ENCODE results near the gene TIGAR. TPM values are rescaled to one million over a fixed set of nuclear protein-coding genes. Genes with fewer than 3 reads are reported as not detected.

The TIGAR gene
- total RNA-seq, 1 donor from 2014 or later: 18.1 TPM

GRCh38 chr12:4324366-4324765, 3.4 kb downstream of the TIGAR start:
- no peak for TF ChIP-seq CTCF (IDR thresholded peaks at IDR 0.05)
- TF ChIP-seq EZH2 (IDR thresholded peaks at IDR 0.05): no peak
- TF ChIP-seq EZH2phosphoT487 (IDR thresholded peaks at IDR 0.05): no peak
- H3K79me2 ChIP-seq (ENCODE audit: low read depth): peaks cover 73% of the 10 kb centered on the region
- DNase-seq (ENCODE audit: low spot score): no peak
- no peaks in the 10 kb centered on the region for H3K36me3 ChIP-seq
- Mint-ChIP-seq H3K9me3 (no peaks in the 10 kb centered on the region), H3K4me1 (peaks cover 14% of the 10 kb centered on the region), H3K27me3 (ENCODE audit: insufficient read depth, low read depth) (no peaks in the 10 kb centered on the region), H3K27ac (no peak overlapping the region), H3K4me3 (no peak overlapping the region), H3K36me3 (peaks cover 5% of the 10 kb centered on the region)
- H3K4me2 ChIP-seq: no peak overlapping the region
- H3K4me3 ChIP-seq: no peak overlapping the region
- no peak overlapping the region for H2AFZ ChIP-seq (replicated peaks)
- no peaks in the 10 kb centered on the region for H4K20me1 ChIP-seq (ENCODE audit: low read depth)
- H3K9ac ChIP-seq: no peak overlapping the region
- H3F3A ChIP-seq (ENCODE audit: low read depth): peaks cover 6% of the 10 kb centered on the region
- H3K9me3 ChIP-seq (ENCODE audit: low read depth): no peaks in the 10 kb centered on the region
- peaks cover 4% of the 10 kb centered on the region for H3K4me1 ChIP-seq
- H3K27me3 ChIP-seq: peaks cover under 1% of the 10 kb centered on the region
- no peak overlapping the region for H3K27ac ChIP-seq

GRCh38 chr12:4325966-4326365, 5.0 kb downstream of the TIGAR start:
- Mint-ChIP-seq H3K27me3 (ENCODE audit: insufficient read depth, low read depth) (no peaks in the 10 kb centered on the region), H3K36me3 (peaks cover 8% of the 10 kb centered on the region), H3K27ac (no peak overlapping the region), H3K4me3 (no peak overlapping the region), H3K9me3 (no peaks in the 10 kb centered on the region), H3K4me1 (peaks cover 11% of the 10 kb centered on the region)
- H3K4me3 ChIP-seq: no peak overlapping the region
- H3K9me3 ChIP-seq (ENCODE audit: low read depth): no peaks in the 10 kb centered on the region
- no peaks in the 10 kb centered on the region for H3F3A ChIP-seq (ENCODE audit: low read depth)
- no peaks in the 10 kb centered on the region for H3K4me1 ChIP-seq
- no peaks in the 10 kb centered on the region for H3K27me3 ChIP-seq
- H3K27ac ChIP-seq: no peak overlapping the region
- H3K36me3 ChIP-seq: no peaks in the 10 kb centered on the region
- no peak overlapping the region for H2AFZ ChIP-seq (replicated peaks)
- no peak for TF ChIP-seq CTCF (IDR thresholded peaks at IDR 0.05)
- no peak overlapping the region for H3K4me2 ChIP-seq
- no peak for DNase-seq (ENCODE audit: low spot score)
- H4K20me1 ChIP-seq (ENCODE audit: low read depth): no peaks in the 10 kb centered on the region
- H3K9ac ChIP-seq: no peak overlapping the region
- peaks cover 89% of the 10 kb centered on the region for H3K79me2 ChIP-seq (ENCODE audit: low read depth)

GRCh38 chr12:4327293-4327692, 6.3 kb downstream of the TIGAR start:
- no peak overlapping the region for H3K9ac ChIP-seq
- no peak for DNase-seq (ENCODE audit: low spot score)
- Mint-ChIP-seq H3K27ac (no peak overlapping the region), H3K36me3 (peaks cover 8% of the 10 kb centered on the region), H3K9me3 (no peaks in the 10 kb centered on the region), H3K4me3 (no peak overlapping the region), H3K4me1 (peaks cover 6% of the 10 kb centered on the region), H3K27me3 (ENCODE audit: insufficient read depth, low read depth) (no peaks in the 10 kb centered on the region)
- H4K20me1 ChIP-seq (ENCODE audit: low read depth): no peaks in the 10 kb centered on the region
- no peak overlapping the region for H3K27ac ChIP-seq
- H3K4me2 ChIP-seq: no peak overlapping the region
- H3K27me3 ChIP-seq: no peaks in the 10 kb centered on the region
- peaks cover 88% of the 10 kb centered on the region for H3K79me2 ChIP-seq (ENCODE audit: low read depth)
- H3K4me1 ChIP-seq: no peaks in the 10 kb centered on the region
- H2AFZ ChIP-seq (replicated peaks): no peak overlapping the region
- TF ChIP-seq CTCF (IDR thresholded peaks at IDR 0.05) (no peak), EZH2 (IDR thresholded peaks at IDR 0.05) (no peak), EZH2phosphoT487 (IDR thresholded peaks at IDR 0.05) (no peak)
- H3F3A ChIP-seq (ENCODE audit: low read depth): no peaks in the 10 kb centered on the region
- H3K4me3 ChIP-seq: no peak overlapping the region
- no peaks in the 10 kb centered on the region for H3K36me3 ChIP-seq
- no peaks in the 10 kb centered on the region for H3K9me3 ChIP-seq (ENCODE audit: low read depth)

- Histone ChIP-seq H3F3A (ENCODE audit: low read depth) (no peaks in the 10 kb centered on the region), H3K4me1 (no peaks in the 10 kb centered on the region), H3K27ac (no peak overlapping the region), H3K79me2 (ENCODE audit: low read depth) (peaks cover 66% of the 10 kb centered on the region), H3K9me3 (ENCODE audit: low read depth) (no peaks in the 10 kb centered on the region), H3K9ac (no peak overlapping the region), H4K20me1 (ENCODE audit: low read depth) (no peaks in the 10 kb centered on the region), H3K36me3 (peaks cover 9% of the 10 kb centered on the region), H2AFZ (replicated peaks) (no peak overlapping the region), H3K4me3 (no peak overlapping the region), H3K27me3 (no peaks in the 10 kb centered on the region), H3K4me2 (no peak overlapping the region)
- Mint-ChIP-seq H3K4me3 (no peak overlapping the region), H3K27ac (no peak overlapping the region), H3K27me3 (ENCODE audit: insufficient read depth, low read depth) (no peaks in the 10 kb centered on the region), H3K36me3 (peaks cover 14% of the 10 kb centered on the region), H3K9me3 (no peaks in the 10 kb centered on the region), H3K4me1 (peaks cover 4% of the 10 kb centered on the region)
- DNase-seq (ENCODE audit: low spot score): no peak
- TF ChIP-seq EZH2 (IDR thresholded peaks at IDR 0.05) (no peak), EZH2phosphoT487 (IDR thresholded peaks at IDR 0.05) (no peak), CTCF (IDR thresholded peaks at IDR 0.05) (no peak)
These were observed 9.2 kb downstream of the TIGAR start for GRCh38 chr12:4330203-4330602.

Data from neural progenitor cell (in vitro differentiated cells).